Thyroid gland (tissue), 4 donors: ENCODE measurements around the gene SPDYE5.
"Not testable (repeated sequence)": the region's sequence is repeated elsewhere in the genome, so short reads cannot be mapped to it uniquely, and the experiment has no call there.

Experiments used
- POLR2A ChIP-seq, 2 donors: fragments of 450-650 bp; IDR thresholded peaks; one replicate each; pipeline ENCODE4 v1.6.1; 2017; ENCODE audit warnings: antibody characterized with exemption in 2 of 2, mild to moderate bottlenecking in 2 of 2, moderate library complexity in 1 of 2
- TF ChIP-seq, protein P1 (sequence below), 6 experiments: fragments of 200-600 bp in 3 of 6; fragments of 450-650 bp in 3 of 6; sonication (generic) in 3 of 6; IDR thresholded peaks; one replicate each; pipeline ENCODE4 v1.5.1; 2016 to 2019; ENCODE audit warnings: antibody characterized with exemption in 6 of 6, mild to moderate bottlenecking in 2 of 6, inconsistent platforms in 1 of 6, moderate library complexity in 1 of 6

DNA sequence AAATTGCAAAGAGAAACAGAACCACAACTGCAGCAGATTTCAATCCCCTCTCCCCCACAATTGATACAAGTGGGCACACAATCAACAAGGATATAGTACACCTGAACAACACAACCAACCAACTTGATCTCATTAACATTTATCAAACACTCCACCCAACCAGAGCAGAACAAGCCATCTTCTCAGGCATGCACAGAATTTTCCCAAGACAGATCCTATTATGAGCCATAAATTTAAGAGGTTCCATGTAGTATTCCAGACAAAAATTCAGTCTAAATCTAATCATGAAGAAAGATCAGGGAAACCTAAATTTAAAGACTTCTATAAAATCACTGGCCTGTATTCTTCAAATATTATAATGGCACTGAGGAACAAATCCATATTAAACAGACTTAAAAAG, 29.6 kb downstream of the SPDYE5 start:
- TF ChIP-seq, protein P1, sequence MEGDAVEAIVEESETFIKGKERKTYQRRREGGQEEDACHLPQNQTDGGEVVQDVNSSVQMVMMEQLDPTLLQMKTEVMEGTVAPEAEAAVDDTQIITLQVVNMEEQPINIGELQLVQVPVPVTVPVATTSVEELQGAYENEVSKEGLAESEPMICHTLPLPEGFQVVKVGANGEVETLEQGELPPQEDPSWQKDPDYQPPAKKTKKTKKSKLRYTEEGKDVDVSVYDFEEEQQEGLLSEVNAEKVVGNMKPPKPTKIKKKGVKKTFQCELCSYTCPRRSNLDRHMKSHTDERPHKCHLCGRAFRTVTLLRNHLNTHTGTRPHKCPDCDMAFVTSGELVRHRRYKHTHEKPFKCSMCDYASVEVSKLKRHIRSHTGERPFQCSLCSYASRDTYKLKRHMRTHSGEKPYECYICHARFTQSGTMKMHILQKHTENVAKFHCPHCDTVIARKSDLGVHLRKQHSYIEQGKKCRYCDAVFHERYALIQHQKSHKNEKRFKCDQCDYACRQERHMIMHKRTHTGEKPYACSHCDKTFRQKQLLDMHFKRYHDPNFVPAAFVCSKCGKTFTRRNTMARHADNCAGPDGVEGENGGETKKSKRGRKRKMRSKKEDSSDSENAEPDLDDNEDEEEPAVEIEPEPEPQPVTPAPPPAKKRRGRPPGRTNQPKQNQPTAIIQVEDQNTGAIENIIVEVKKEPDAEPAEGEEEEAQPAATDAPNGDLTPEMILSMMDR (IDR thresholded peaks at IDR 0.05): not testable (repeated sequence)
- not testable (repeated sequence) for TF ChIP-seq POLR2A (IDR thresholded peaks at IDR 0.05)
